HUES64 (cell line): ENCODE measurements around the gene CCDC69.

Experiments used
- H3K27ac ChIP-seq: 2 replicates; pipeline ENCODE4 v1.7.0; 2013; ENCODE audit warnings: low read depth, low read length, inconsistent platforms
- H3K27me3 ChIP-seq: 2 replicates; pipeline ENCODE4 v1.6.1; 2013; ENCODE audit warnings: mild to moderate bottlenecking, low read length; ENCODE audit not compliant: insufficient read depth
- H3K36me3 ChIP-seq: 2 replicates; pipeline ENCODE4 v1.6.1; 2013; ENCODE audit warnings: mild to moderate bottlenecking, low read length; ENCODE audit not compliant: insufficient read depth
- H3K4me1 ChIP-seq: 2 replicates; pipeline ENCODE4 v1.6.1; 2013; ENCODE audit warnings: mild to moderate bottlenecking, low read length, moderate library complexity; ENCODE audit not compliant: insufficient read depth
- H3K4me3 ChIP-seq: 2 replicates; pipeline ENCODE4 v1.5.1; 2013; ENCODE audit warnings: mild to moderate bottlenecking, low read length, moderate library complexity
- H3K9ac ChIP-seq: 2 replicates; pipeline ENCODE4 v1.6.1; 2013; ENCODE audit warnings: mild to moderate bottlenecking, low read depth, low read length
- H3K9me3 ChIP-seq: 2 replicates; pipeline ENCODE4 v1.6.1; 2013; ENCODE audit warnings: low read depth, low read length; ENCODE audit not compliant: insufficient read depth
- WGBS: fragments of 150-250, 120-280 bp; methylation state at CpG from one replicate; pipeline ENCODE4 v1.1.7; 2013; ENCODE audit warnings: missing lambda C conversion rate; 5-methylcytosine and 5-hydroxymethylcytosine counted together

CCDC69 gene

GRCh38 chr5:151219138-151219537, 4.8 kb downstream of the CCDC69 start:
- H3K4me3 ChIP-seq = no peak overlapping the region
- WGBS = 92% methylated on average over 9 of the region's 9 CpGs
- H3K9ac ChIP-seq = no peak overlapping the region
- H3K27ac ChIP-seq = no peak overlapping the region
- H3K4me1 ChIP-seq = peaks cover 5% of the 10 kb centered on the region; the same call in 1 of the 2 replicates
- no peaks in the 10 kb centered on the region for H3K9me3 ChIP-seq
- peaks cover 19% of the 10 kb centered on the region for H3K27me3 ChIP-seq
- H3K36me3 ChIP-seq = no peaks in the 10 kb centered on the region

GRCh38 chr5:151218177-151218576, 5.7 kb downstream of the CCDC69 start:
- H3K9ac ChIP-seq = no peak overlapping the region
- no peaks in the 10 kb centered on the region for H3K36me3 ChIP-seq
- no peaks in the 10 kb centered on the region for H3K9me3 ChIP-seq
- H3K27me3 ChIP-seq = peaks cover 15% of the 10 kb centered on the region
- no peak overlapping the region for H3K27ac ChIP-seq
- WGBS = 89% methylated on average over 6 of the region's 6 CpGs
- H3K4me3 ChIP-seq = no peak overlapping the region
- H3K4me1 ChIP-seq = peaks cover 10% of the 10 kb centered on the region

- Histone ChIP-seq H3K9me3 (no peaks in the 10 kb centered on the region), H3K27ac (no peak overlapping the region), H3K36me3 (no peaks in the 10 kb centered on the region), H3K27me3 (0 out of 2 replicates have a peak, but pooled peaks cover under 1% of the 10 kb centered on the region), H3K4me1 (peaks cover 6% of the 10 kb centered on the region), H3K9ac (no peak overlapping the region), H3K4me3 (no peak overlapping the region)
- 85% methylated on average over 3 of the region's 5 CpGs for WGBS
These were observed 7.1 kb downstream of the CCDC69 start for GRCh38 chr5:151216781-151217180.

GRCh38 chr5:151215546-151215880, 8.4 kb downstream of the CCDC69 start:
- Histone ChIP-seq H3K27ac (no peak overlapping the region), H3K4me1 (peaks cover 6% of the 10 kb centered on the region)

GRCh38 chr5:151214614-151215545, 9.0 kb downstream of the CCDC69 start:
- Histone ChIP-seq H3K27ac (no peak overlapping the region), H3K27me3 (no peaks in the 10 kb centered on the region), H3K9ac (no peak overlapping the region), H3K36me3 (no peaks in the 10 kb centered on the region), H3K9me3 (no peaks in the 10 kb centered on the region), H3K4me1 (peaks cover 6% of the 10 kb centered on the region), H3K4me3 (no peak overlapping the region)
- WGBS = 92% methylated on average over 10 of the region's 10 CpGs

More at GRCh38 chr5:151215546-151215880, 8.4 kb downstream of the CCDC69 start:
- Histone ChIP-seq H3K27me3 (no peaks in the 10 kb centered on the region), H3K36me3 (no peaks in the 10 kb centered on the region), H3K9ac (no peak overlapping the region), H3K9me3 (no peaks in the 10 kb centered on the region), H3K4me3 (no peak overlapping the region)
- 98% methylated on average over 2 of the region's 2 CpGs for WGBS

GRCh38 chr5:151213803-151214613, 9.9 kb downstream of the CCDC69 start:
- Histone ChIP-seq H3K27me3 (no peaks in the 10 kb centered on the region), H3K27ac (no peak overlapping the region), H3K9me3 (no peaks in the 10 kb centered on the region), H3K9ac (no peak overlapping the region), H3K4me1 (peaks cover 6% of the 10 kb centered on the region), H3K36me3 (no peaks in the 10 kb centered on the region), H3K4me3 (no peak overlapping the region)
- WGBS = 78% methylated on average over 9 of the region's 9 CpGs

GRCh38 chr5:151212406-151212798, 11.5 kb downstream of the CCDC69 start:
- WGBS = 74% methylated on average over 3 of the region's 3 CpGs
- Histone ChIP-seq H3K9me3 (no peaks in the 10 kb centered on the region), H3K4me1 (peaks cover 6% of the 10 kb centered on the region), H3K36me3 (no peaks in the 10 kb centered on the region), H3K4me3 (no peak overlapping the region), H3K27ac (no peak overlapping the region), H3K9ac (no peak overlapping the region), H3K27me3 (no peaks in the 10 kb centered on the region)

GRCh38 chr5:151208481-151208914, 15.4 kb downstream of the CCDC69 start:
- H3K4me1 ChIP-seq = no peaks in the 10 kb centered on the region; the same call in 1 of the 2 replicates
- WGBS = 75% methylated on average over 4 of the region's 5 CpGs
- H3K9me3 ChIP-seq = no peaks in the 10 kb centered on the region
- H3K36me3 ChIP-seq = no peaks in the 10 kb centered on the region
- no peaks in the 10 kb centered on the region for H3K27me3 ChIP-seq
- no peak overlapping the region for H3K27ac ChIP-seq
- H3K4me3 ChIP-seq = no peak overlapping the region
- no peak overlapping the region for H3K9ac ChIP-seq

- 90% methylated on average over 10 of the region's 10 CpGs for WGBS
- Histone ChIP-seq H3K4me1 (no peaks in the 10 kb centered on the region), H3K27ac (no peak overlapping the region)
These were observed 18.5 kb downstream of the CCDC69 start for GRCh38 chr5:151205411-151205810.

GRCh38 chr5:151204051-151204450, 19.8 kb downstream of the CCDC69 start:
- H3K4me3 ChIP-seq = no peak overlapping the region
- no peaks in the 10 kb centered on the region for H3K27me3 ChIP-seq
- no peak overlapping the region for H3K27ac ChIP-seq
- no peak overlapping the region for H3K9ac ChIP-seq
- no peaks in the 10 kb centered on the region for H3K4me1 ChIP-seq
- WGBS = 82% methylated on average over 3 of the region's 5 CpGs
- no peaks in the 10 kb centered on the region for H3K9me3 ChIP-seq
- no peaks in the 10 kb centered on the region for H3K36me3 ChIP-seq

More at GRCh38 chr5:151205411-151205810, 18.5 kb downstream of the CCDC69 start:
- no peak overlapping the region for H3K9ac ChIP-seq
- H3K36me3 ChIP-seq = no peaks in the 10 kb centered on the region
- H3K27me3 ChIP-seq = no peaks in the 10 kb centered on the region
- no peaks in the 10 kb centered on the region for H3K9me3 ChIP-seq
- no peak overlapping the region for H3K4me3 ChIP-seq
